Measurements from ENCODE around the gene FNDC8.
A peak's percentile ranks its signal among the peaks of the same experiment; 100 is the strongest.

Gene FNDC8

DNA sequence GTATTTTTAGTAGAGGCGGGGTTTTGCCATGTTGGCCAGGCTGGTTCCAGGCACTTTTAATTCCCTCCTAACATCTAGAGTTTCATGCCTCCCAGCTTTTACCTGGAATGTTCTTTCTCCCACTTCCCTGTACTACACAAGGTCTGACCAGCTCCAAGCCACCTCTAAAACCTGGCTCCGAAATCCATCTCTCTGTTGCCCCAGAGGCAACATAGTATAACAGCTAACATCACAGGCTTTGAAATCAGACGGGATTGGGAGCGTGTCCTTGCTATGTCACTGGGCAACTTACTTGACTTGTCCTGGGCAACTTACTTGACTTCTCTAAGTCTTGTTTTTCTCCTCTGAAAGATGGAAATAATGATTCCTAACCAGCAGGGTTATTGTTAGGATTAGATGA lies 41.3 kb downstream of the FNDC8 start:
- Histone ChIP-seq H2AK5ac (ENCODE audit: low read length) (no peak overlapping the region), H3K27me3 (ENCODE audit: insufficient read depth, low read length) (no peaks in the 10 kb centered on the region), H3K4me3 (ENCODE audit: low read depth, low read length) (no peak overlapping the region), H3K4ac (ENCODE audit: low read depth, low read length) (no peak overlapping the region), H3K18ac (ENCODE audit: low read length) (no peak overlapping the region), H3K23ac (ENCODE audit: low read length) (no peak overlapping the region), H4K91ac (ENCODE audit: low read depth, low read length) (no peak overlapping the region), H3K79me1 (ENCODE audit: low read length) (no peaks in the 10 kb centered on the region), H2BK12ac (ENCODE audit: low read length) (no peak overlapping the region), H2BK120ac (ENCODE audit: insufficient read depth, low read length, poor library complexity) (no peak overlapping the region), H4K8ac (ENCODE audit: low read depth, low read length) (no peak overlapping the region), H3K79me2 (ENCODE audit: control insufficient read depth, insufficient read depth, low read length, poor library complexity) (no peaks in the 10 kb centered on the region), H3K9ac (ENCODE audit: low read length) (no peak overlapping the region), H3K27ac (ENCODE audit: low read depth, low read length) (no peak overlapping the region), H3K4me1 (ENCODE audit: control insufficient read depth in 1 of 2, insufficient read depth in 2 of 2, low read length in 2 of 2) (no peaks in the 10 kb centered on the region), H3K36me3 (ENCODE audit: control insufficient read depth in 1 of 2, insufficient read depth in 2 of 2, low read length in 2 of 2) (no peaks in the 10 kb centered on the region), H2AFZ (ENCODE audit: insufficient read depth, low read length, poor library complexity) (no peak overlapping the region), H3K4me2 (ENCODE audit: low read length) (no peak overlapping the region), H3K9me3 (ENCODE audit: insufficient read depth, low read depth, low read length) (no peaks in the 10 kb centered on the region), H3K14ac (ENCODE audit: low read length) (no peak overlapping the region), H4K12ac (ENCODE audit: low read depth, low read length) (no peak overlapping the region), H2BK5ac (ENCODE audit: low read depth, low read length, poor library complexity) (no peak overlapping the region)
- DNase-seq, result peak; percentile 19 to 60
- WGBS (ENCODE audit: extremely low coverage, insufficient coverage, insufficient read length), result no CpG with 5 or more reads among the region's 4 CpGs

- Histone ChIP-seq H2AFZ (ENCODE audit: insufficient read depth, low read length, poor library complexity) (no peak overlapping the region), H3K36me3 (ENCODE audit: control insufficient read depth in 1 of 2, insufficient read depth in 2 of 2, low read length in 2 of 2) (no peaks in the 10 kb centered on the region), H2BK120ac (ENCODE audit: insufficient read depth, low read length, poor library complexity) (no peak overlapping the region), H3K79me2 (ENCODE audit: control insufficient read depth, insufficient read depth, low read length, poor library complexity) (no peaks in the 10 kb centered on the region), H3K14ac (ENCODE audit: low read length) (no peak overlapping the region), H2BK5ac (ENCODE audit: low read depth, low read length, poor library complexity) (no peak overlapping the region), H3K4me3 (ENCODE audit: low read depth, low read length) (no peak overlapping the region), H3K4me1 (ENCODE audit: control insufficient read depth in 1 of 2, insufficient read depth in 2 of 2, low read length in 2 of 2) (no peaks in the 10 kb centered on the region), H3K79me1 (ENCODE audit: low read length) (no peaks in the 10 kb centered on the region), H3K18ac (ENCODE audit: low read length) (no peak overlapping the region), H2AK5ac (ENCODE audit: low read length) (no peak overlapping the region), H4K91ac (ENCODE audit: low read depth, low read length) (no peak overlapping the region), H3K9ac (ENCODE audit: low read length) (no peak overlapping the region), H3K9me3 (ENCODE audit: insufficient read depth, low read depth, low read length) (no peaks in the 10 kb centered on the region), H3K4me2 (ENCODE audit: low read length) (no peak overlapping the region), H3K27ac (ENCODE audit: low read depth, low read length) (no peak overlapping the region), H3K4ac (ENCODE audit: low read depth, low read length) (no peak overlapping the region), H4K8ac (ENCODE audit: low read depth, low read length) (no peak overlapping the region), H3K27me3 (ENCODE audit: insufficient read depth, low read length) (no peaks in the 10 kb centered on the region), H2BK12ac (ENCODE audit: low read length) (no peak overlapping the region), H4K12ac (ENCODE audit: low read depth, low read length) (no peak overlapping the region), H3K23ac (ENCODE audit: low read length) (no peak overlapping the region)
- WGBS (ENCODE audit: extremely low coverage, insufficient coverage, insufficient read length), result no CpG with 5 or more reads among the region's 7 CpGs
- peak; percentile 97 for DNase-seq
These were observed 42.5 kb downstream of the FNDC8 start for GRCh38 chr17:35163886-35164285.

GRCh38 chr17:35164716-35165115 lies 43.3 kb downstream of the FNDC8 start:
- Histone ChIP-seq H3K4me1 (ENCODE audit: control insufficient read depth in 1 of 2, insufficient read depth in 2 of 2, low read length in 2 of 2) (no peaks in the 10 kb centered on the region), H2BK12ac (ENCODE audit: low read length) (no peak overlapping the region), H3K27ac (ENCODE audit: low read depth, low read length) (no peak overlapping the region), H3K27me3 (ENCODE audit: insufficient read depth, low read length) (no peaks in the 10 kb centered on the region), H3K4me2 (ENCODE audit: low read length) (no peak overlapping the region), H2AK5ac (ENCODE audit: low read length) (no peak overlapping the region), H3K36me3 (ENCODE audit: control insufficient read depth in 1 of 2, insufficient read depth in 2 of 2, low read length in 2 of 2) (no peaks in the 10 kb centered on the region), H2AFZ (ENCODE audit: insufficient read depth, low read length, poor library complexity) (no peak overlapping the region), H4K91ac (ENCODE audit: low read depth, low read length) (no peak overlapping the region), H3K9me3 (ENCODE audit: insufficient read depth, low read depth, low read length) (no peaks in the 10 kb centered on the region), H3K79me1 (ENCODE audit: low read length) (no peaks in the 10 kb centered on the region), H2BK120ac (ENCODE audit: insufficient read depth, low read length, poor library complexity) (no peak overlapping the region), H3K4ac (ENCODE audit: low read depth, low read length) (no peak overlapping the region), H3K9ac (ENCODE audit: low read length) (no peak overlapping the region), H3K4me3 (ENCODE audit: low read depth, low read length) (no peak overlapping the region), H4K8ac (ENCODE audit: low read depth, low read length) (no peak overlapping the region), H3K14ac (ENCODE audit: low read length) (no peak overlapping the region), H3K23ac (ENCODE audit: low read length) (no peak overlapping the region), H3K18ac (ENCODE audit: low read length) (no peak overlapping the region), H3K79me2 (ENCODE audit: control insufficient read depth, insufficient read depth, low read length, poor library complexity) (no peaks in the 10 kb centered on the region), H2BK5ac (ENCODE audit: low read depth, low read length, poor library complexity) (no peak overlapping the region), H4K12ac (ENCODE audit: low read depth, low read length) (no peak overlapping the region)
- DNase-seq, result peak; percentile 72 to 78
- no CpG with 5 or more reads among the region's 5 CpGs for WGBS (ENCODE audit: extremely low coverage, insufficient coverage, insufficient read length)

- H4K8ac ChIP-seq (ENCODE audit: low read depth, low read length), result no peak overlapping the region
- no peak overlapping the region for H3K23ac ChIP-seq (ENCODE audit: low read length)
- H3K27ac ChIP-seq (ENCODE audit: low read depth, low read length), result no peak overlapping the region
- H3K4ac ChIP-seq (ENCODE audit: low read depth, low read length), result no peak overlapping the region
- no peak overlapping the region for H3K4me2 ChIP-seq (ENCODE audit: low read length)
- no peaks in the 10 kb centered on the region for H3K27me3 ChIP-seq (ENCODE audit: insufficient read depth, low read length)
- no peak overlapping the region for H2AFZ ChIP-seq (ENCODE audit: insufficient read depth, low read length, poor library complexity)
- H3K4me1 ChIP-seq (ENCODE audit: control insufficient read depth in 1 of 2, insufficient read depth in 2 of 2, low read length in 2 of 2), result no peaks in the 10 kb centered on the region
- H2BK5ac ChIP-seq (ENCODE audit: low read depth, low read length, poor library complexity), result no peak overlapping the region
- no peaks in the 10 kb centered on the region for H3K79me2 ChIP-seq (ENCODE audit: control insufficient read depth, insufficient read depth, low read length, poor library complexity)
- peaks cover 2% of the 10 kb centered on the region for H3K9me3 ChIP-seq (ENCODE audit: insufficient read depth, low read depth, low read length)
- H4K91ac ChIP-seq (ENCODE audit: low read depth, low read length), result no peak overlapping the region
- H3K36me3 ChIP-seq (ENCODE audit: control insufficient read depth in 1 of 2, insufficient read depth in 2 of 2, low read length in 2 of 2), result no peaks in the 10 kb centered on the region
- DNase-seq, result no peak
- no peak overlapping the region for H4K12ac ChIP-seq (ENCODE audit: low read depth, low read length)
- H3K18ac ChIP-seq (ENCODE audit: low read length), result no peak overlapping the region
- no peak overlapping the region for H3K9ac ChIP-seq (ENCODE audit: low read length)
- no peak overlapping the region for H3K4me3 ChIP-seq (ENCODE audit: low read depth, low read length)
- no peak overlapping the region for H3K14ac ChIP-seq (ENCODE audit: low read length)
- no peak overlapping the region for H2AK5ac ChIP-seq (ENCODE audit: low read length)
- WGBS (ENCODE audit: extremely low coverage, insufficient coverage, insufficient read length), result no CpG with 5 or more reads among the region's 5 CpGs
- no peak overlapping the region for H2BK120ac ChIP-seq (ENCODE audit: insufficient read depth, low read length, poor library complexity)
- no peak overlapping the region for H2BK12ac ChIP-seq (ENCODE audit: low read length)
- H3K79me1 ChIP-seq (ENCODE audit: low read length), result no peaks in the 10 kb centered on the region
These were observed 45.1 kb downstream of the FNDC8 start for GRCh38 chr17:35166526-35166925.
